ENCODE results near the gene STEAP4. TPM values are rescaled to one million over a fixed set of nuclear protein-coding genes. Genes with fewer than 3 reads are reported as not detected.

The STEAP4 gene
- total and polyA plus RNA-seq, 2 of the 13 experiments (the other 11 are each of a cell fraction or from before 2014, with no cell fraction given), result not detected

DNA sequence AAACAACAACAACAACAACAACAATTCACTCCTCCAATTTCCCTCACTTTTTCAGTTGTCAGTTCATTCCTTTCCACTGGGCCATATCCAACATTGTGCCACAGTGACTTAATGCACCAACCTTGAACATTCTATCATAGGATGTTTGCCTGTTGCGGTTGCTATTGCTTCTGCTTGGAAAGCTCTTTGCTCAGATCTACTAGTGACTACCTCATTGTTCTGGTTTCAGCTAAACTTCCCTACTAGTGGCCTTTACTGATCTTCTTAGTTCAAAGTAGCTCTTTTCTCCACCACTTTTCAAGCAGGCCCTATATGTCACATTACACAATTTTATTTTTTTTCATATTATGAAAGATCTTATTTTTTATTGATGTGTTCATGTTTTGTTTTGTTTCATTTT is 9.8 kb upstream of the STEAP4 start:
- BruUV-seq (replicated peaks), result no TSS peak
- no peak overlapping the region for H3K9ac ChIP-seq (ENCODE audit: insufficient read depth, low read depth, low read length)
- H3K9me3 ChIP-seq (ENCODE audit: low read length), result no peaks in the 10 kb centered on the region
- no peaks in the 10 kb centered on the region for H3K27me3 ChIP-seq (ENCODE audit: control insufficient read depth in 1 of 2, insufficient read depth in 2 of 2, low read length in 2 of 2)
- H3K36me3 ChIP-seq (replicated peaks in 1 of 2; ENCODE audit: control insufficient read depth in 1 of 2, insufficient read depth in 2 of 2, low read length in 2 of 2), result no peaks in the 10 kb centered on the region
- intact Hi-C loops (cut with micrococcal nuclease; ENCODE audit: unreplicated experiment), result no loop called here
- 94% methylated on average over 1 of the region's 1 CpG for WGBS (ENCODE audit: low lambda C conversion rate)
- no peaks in the 10 kb centered on the region for H4K20me1 ChIP-seq (ENCODE audit: insufficient read depth, low read length)
- ChIA-PET CTCF (ENCODE audit: low intra/inter-chr PET ratio, low total read pairs) (no interaction called here), POLR2A (no interaction called here)
- H3K4me2 ChIP-seq (ENCODE audit: low read depth, low read length), result no peak overlapping the region
- no peaks in the 10 kb centered on the region for H3K4me1 ChIP-seq (ENCODE audit: insufficient read depth, low read length)
- no peak for DNase-seq (ENCODE audit: low spot score)
- H2AFZ ChIP-seq (ENCODE audit: low read length), result no peak overlapping the region
- no peak for TF ChIP-seq SP5 (CRISPR knock-in tag; IDR thresholded peaks at IDR 0.05; ENCODE audit: borderline replicate concordance, low read depth)
- TF ChIP-seq, protein P1, sequence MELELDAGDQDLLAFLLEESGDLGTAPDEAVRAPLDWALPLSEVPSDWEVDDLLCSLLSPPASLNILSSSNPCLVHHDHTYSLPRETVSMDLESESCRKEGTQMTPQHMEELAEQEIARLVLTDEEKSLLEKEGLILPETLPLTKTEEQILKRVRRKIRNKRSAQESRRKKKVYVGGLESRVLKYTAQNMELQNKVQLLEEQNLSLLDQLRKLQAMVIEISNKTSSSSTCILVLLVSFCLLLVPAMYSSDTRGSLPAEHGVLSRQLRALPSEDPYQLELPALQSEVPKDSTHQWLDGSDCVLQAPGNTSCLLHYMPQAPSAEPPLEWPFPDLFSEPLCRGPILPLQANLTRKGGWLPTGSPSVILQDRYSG (CRISPR knock-in tag; IDR thresholded peaks at IDR 0.05), result no peak
- TF ChIP-seq PTBP1 (IDR thresholded peaks at IDR 0.05; ENCODE audit: low read depth, low read length, poor library complexity, severe bottlenecking), result no peak
- TF ChIP-seq, protein P2, sequence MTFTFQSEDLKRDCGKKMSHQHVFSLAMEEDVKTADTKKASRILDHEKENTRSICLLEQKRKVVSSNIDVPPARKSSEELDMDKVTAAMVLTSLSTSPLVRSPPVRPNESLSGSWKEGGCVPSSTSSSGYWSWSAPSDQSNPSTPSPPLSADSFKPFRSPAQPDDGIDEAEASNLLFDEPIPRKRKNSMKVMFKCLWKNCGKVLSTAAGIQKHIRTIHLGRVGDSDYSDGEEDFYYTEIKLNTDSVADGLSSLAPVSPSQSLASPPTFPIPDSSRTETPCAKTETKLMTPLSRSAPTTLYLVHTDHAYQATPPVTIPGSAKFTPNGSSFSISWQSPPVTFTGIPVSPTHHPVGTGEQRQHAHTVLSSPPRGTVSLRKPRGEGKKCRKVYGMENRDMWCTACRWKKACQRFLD (CRISPR knock-in tag; IDR thresholded peaks at IDR 0.05; ENCODE audit: borderline replicate concordance), result no peak
- TF ChIP-seq RFX3 (CRISPR knock-in tag; IDR thresholded peaks at IDR 0.05), result no peak
- TF ChIP-seq ZFX (CRISPR knock-in tag; IDR thresholded peaks at IDR 0.05; ENCODE audit: low read depth), result no peak
- TF ChIP-seq ZNF253 (CRISPR knock-in tag; IDR thresholded peaks at IDR 0.05; ENCODE audit: borderline replicate concordance), result no peak
- no peak for TF ChIP-seq NFKBIZ (CRISPR knock-in tag; IDR thresholded peaks at IDR 0.05)
- ATAC-seq, result no peak
- no peak for FAIRE-seq
- in situ Hi-C loops (cut with HindIII; ENCODE audit: extremely low pct_ligation_motif_present, low pct_unique_long_range_greater_than_20kb), result no loop called here
- no peaks in the 10 kb centered on the region for H3K79me2 ChIP-seq (ENCODE audit: insufficient read depth, low read length)
- H3K4me3 ChIP-seq (replicated peaks in 1 of 3; ENCODE audit: insufficient read depth in 1 of 3, low read depth in 2 of 3, low read length in 3 of 3), result no peak overlapping the region
- no peak overlapping the region for H3K27ac ChIP-seq (ENCODE audit: extremely low read length, insufficient read depth, low read length)
